HL-60 (cell line): Measurements from ENCODE around the gene GMDS.

ENCODE experiments used
- DNase-seq, 2 experiments: peaks; one replicate each; pipeline ENCODE4 v3.0.0-alpha.2; 2010 to 2020; ENCODE audit warnings: low read depth in 1 of 2, low spot score in 1 of 2
- H3K27ac ChIP-seq: fragments of 250-450 bp; sonication (Bioruptor Pico); replicated peaks from 2 replicates; pipeline ENCODE4 v1.5.1; 2020; ENCODE audit warnings: mild to moderate bottlenecking, moderate library complexity
- H3K27me3 ChIP-seq: fragments of 250-450 bp; sonication (Bioruptor Pico); 2 replicates; pipeline ENCODE4 v1.5.1; 2021; ENCODE audit warnings: mild to moderate bottlenecking, moderate library complexity; ENCODE audit not compliant: insufficient read depth, poor library complexity, severe bottlenecking
- H3K4me3 ChIP-seq: replicated peaks from 2 replicates; pipeline ENCODE4 v1.5.1; 2011; ENCODE audit warnings: mild to moderate bottlenecking, control low read depth, low read length; ENCODE audit not compliant: insufficient read depth
- GABPA ChIP-seq: IDR thresholded peaks from 2 replicates; pipeline ENCODE4 v1.6.1; 2012; ENCODE audit warnings: low read depth
- POLR2AphosphoS5 ChIP-seq: IDR thresholded peaks from 2 replicates; pipeline ENCODE4 v1.6.1; 2012; ENCODE audit warnings: low read depth
- REST ChIP-seq: IDR thresholded peaks from 2 replicates; pipeline ENCODE4 v1.6.1; 2012; ENCODE audit warnings: low read depth; ENCODE audit not compliant: insufficient replicate concordance
- SPI1 ChIP-seq: IDR thresholded peaks from 2 replicates; pipeline ENCODE4 v1.6.1; 2012; ENCODE audit warnings: low read depth, mild to moderate bottlenecking, borderline replicate concordance
- TF ChIP-seq, protein P1 (sequence below): IDR thresholded peaks from one replicate; pipeline ENCODE4 v1.5.1; 2011; ENCODE audit warnings: low read length, control low read depth, inconsistent platforms; ENCODE audit not compliant: insufficient read depth

GMDS gene

GRCh38 chr6:1679688-1680068, 565.7 kb downstream of the GMDS start:
- Histone ChIP-seq H3K27ac (no peak overlapping the region), H3K27me3 (no peaks in the 10 kb centered on the region), H3K4me3 (no peak overlapping the region)
- TF ChIP-seq REST (no peak), GABPA (no peak), POLR2AphosphoS5 (no peak), SPI1 (no peak)
- TF ChIP-seq, protein P1, sequence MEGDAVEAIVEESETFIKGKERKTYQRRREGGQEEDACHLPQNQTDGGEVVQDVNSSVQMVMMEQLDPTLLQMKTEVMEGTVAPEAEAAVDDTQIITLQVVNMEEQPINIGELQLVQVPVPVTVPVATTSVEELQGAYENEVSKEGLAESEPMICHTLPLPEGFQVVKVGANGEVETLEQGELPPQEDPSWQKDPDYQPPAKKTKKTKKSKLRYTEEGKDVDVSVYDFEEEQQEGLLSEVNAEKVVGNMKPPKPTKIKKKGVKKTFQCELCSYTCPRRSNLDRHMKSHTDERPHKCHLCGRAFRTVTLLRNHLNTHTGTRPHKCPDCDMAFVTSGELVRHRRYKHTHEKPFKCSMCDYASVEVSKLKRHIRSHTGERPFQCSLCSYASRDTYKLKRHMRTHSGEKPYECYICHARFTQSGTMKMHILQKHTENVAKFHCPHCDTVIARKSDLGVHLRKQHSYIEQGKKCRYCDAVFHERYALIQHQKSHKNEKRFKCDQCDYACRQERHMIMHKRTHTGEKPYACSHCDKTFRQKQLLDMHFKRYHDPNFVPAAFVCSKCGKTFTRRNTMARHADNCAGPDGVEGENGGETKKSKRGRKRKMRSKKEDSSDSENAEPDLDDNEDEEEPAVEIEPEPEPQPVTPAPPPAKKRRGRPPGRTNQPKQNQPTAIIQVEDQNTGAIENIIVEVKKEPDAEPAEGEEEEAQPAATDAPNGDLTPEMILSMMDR: no peak
- DNase-seq: no peak

DNA sequence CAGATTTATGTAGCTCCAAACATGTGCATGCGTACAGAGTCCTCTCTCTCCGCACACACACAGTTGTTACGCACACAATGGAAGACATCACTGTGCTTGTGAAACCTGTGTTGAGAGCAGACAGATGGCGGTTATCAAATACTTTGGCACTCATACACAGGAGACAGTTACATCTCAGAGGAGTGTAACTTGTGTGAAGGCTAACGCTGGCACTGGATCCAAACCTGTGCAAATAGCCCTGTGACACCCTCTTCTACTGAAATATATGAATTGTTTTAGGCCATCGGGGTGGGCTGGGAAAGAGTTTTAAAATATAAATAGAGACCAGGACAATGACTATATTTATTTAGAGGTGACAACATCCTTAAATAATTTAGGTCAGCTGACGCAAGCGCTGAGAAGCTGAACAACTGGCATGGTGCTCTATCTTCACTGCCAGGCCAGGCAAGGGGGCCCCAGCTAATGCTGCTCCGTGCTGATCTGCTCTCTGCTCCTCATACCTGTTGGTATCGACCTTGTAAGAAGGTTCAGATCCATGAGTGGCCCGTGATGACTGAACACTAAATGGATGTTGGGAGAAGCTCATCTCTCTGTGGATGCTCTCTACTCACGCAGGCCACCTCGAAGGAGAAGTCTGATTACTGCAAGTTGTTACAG, 566.2 kb downstream of the GMDS start:
- no peak overlapping the region for H3K27ac ChIP-seq
- no peak for DNase-seq

DNA sequence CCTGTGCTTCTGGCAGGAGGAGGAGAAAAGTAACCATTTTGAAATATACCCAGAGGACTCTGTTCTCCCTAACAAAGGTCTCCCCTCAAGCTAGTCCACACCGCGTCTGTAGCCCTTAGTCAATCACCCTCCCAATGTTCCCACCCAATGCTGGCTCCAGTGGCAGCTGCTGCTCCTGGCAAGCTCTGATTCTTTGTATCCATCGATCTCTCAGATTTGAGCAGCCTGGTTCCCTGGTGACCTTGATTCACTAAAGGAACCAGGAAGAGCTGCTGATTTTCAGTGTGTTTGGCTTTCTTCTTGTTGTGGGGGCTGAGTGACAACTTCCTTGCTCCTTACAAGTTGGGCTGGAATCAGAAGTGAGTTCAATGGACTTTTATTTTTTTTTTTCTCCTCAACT, 567.2 kb downstream of the GMDS start:
- Histone ChIP-seq H3K4me3 (no peak overlapping the region), H3K27ac (no peak overlapping the region), H3K27me3 (no peaks in the 10 kb centered on the region)
- no peak for TF ChIP-seq REST
- TF ChIP-seq, protein P1: no peak
- no peak for TF ChIP-seq GABPA
- no peak for TF ChIP-seq SPI1
- no peak for TF ChIP-seq POLR2AphosphoS5
- DNase-seq: no peak

More for the DNA sequence above, 566.2 kb downstream of the GMDS start:
- H3K27me3 ChIP-seq: no peaks in the 10 kb centered on the region
- H3K4me3 ChIP-seq: no peak overlapping the region
- TF ChIP-seq REST (no peak), SPI1 (no peak), POLR2AphosphoS5 (no peak), GABPA (no peak)
- TF ChIP-seq, protein P1: no peak
